PC-3 (cell line): Measurements from ENCODE around the gene HOXD1.

Experiments used
- CTCF ChIP-seq: fragments of 300-600 bp; sonication (generic); conservative IDR thresholded peaks from 2 replicates; pipeline ENCODE4 v1.5.1; 2017; ENCODE audit warnings: antibody characterized with exemption, low read depth, mild to moderate bottlenecking, low read length
- EZH2 ChIP-seq: fragments of 300-600 bp; sonication (generic); IDR thresholded peaks from one replicate; pipeline ENCODE4 v1.6.1; 2017; ENCODE audit warnings: antibody characterized with exemption, mild to moderate bottlenecking, low read length; ENCODE audit not compliant: unreplicated experiment
- EZH2phosphoT487 ChIP-seq: fragments of 300-600 bp; sonication (generic); IDR thresholded peaks from 2 replicates; pipeline ENCODE4 v1.6.1; 2018; ENCODE audit warnings: mild to moderate bottlenecking, antibody characterized with exemption, low read length, borderline replicate concordance

DNA sequence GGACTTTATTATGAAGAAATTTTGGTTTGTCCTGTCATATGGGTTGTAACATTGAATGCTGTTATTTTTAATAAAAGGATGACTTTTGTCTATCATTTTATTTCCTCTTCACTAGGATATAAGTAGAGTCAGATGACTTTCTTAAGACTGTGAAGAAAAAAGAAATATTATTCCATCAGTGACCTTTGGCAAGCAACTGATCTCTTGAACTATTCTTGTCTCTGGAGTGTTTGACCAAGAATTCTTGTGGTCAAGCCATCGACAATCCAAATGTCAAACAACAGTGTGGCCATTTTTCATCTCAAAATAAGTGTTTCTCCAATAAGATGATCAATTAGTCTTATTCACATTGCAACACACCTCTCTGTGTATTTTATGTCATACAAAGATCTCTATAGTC lies 24.9 kb downstream of the HOXD1 start:
- TF ChIP-seq CTCF, result no peak
- TF ChIP-seq EZH2, result no peak
- no peak for TF ChIP-seq EZH2phosphoT487
